Activated gamma-delta T cell (primary cell): ENCODE measurements around the gene TRABD2B.

Experiments
- DNase-seq: peaks from one replicate; lab custom pipeline; 2025; lab: John Stamatoyannopoulos, UW

Gene TRABD2B

GRCh38 chr1:47797575-47797974 is 199.6 kb downstream of the TRABD2B start:
- DNase-seq = no peak

- DNase-seq = no peak
Observed at GRCh38 chr1:47796626-47797025, 200.6 kb downstream of the TRABD2B start.

- DNase-seq = no peak
Observed at GRCh38 chr1:47795102-47795501, 202.1 kb downstream of the TRABD2B start.

- no peak for DNase-seq
Observed at GRCh38 chr1:47794530-47794929, 202.7 kb downstream of the TRABD2B start.

- no peak for DNase-seq
Observed at GRCh38 chr1:47794081-47794480, 203.1 kb downstream of the TRABD2B start.

GRCh38 chr1:47793563-47793962 is 203.6 kb downstream of the TRABD2B start:
- DNase-seq = no peak

GRCh38 chr1:47792779-47793178 is 204.4 kb downstream of the TRABD2B start:
- DNase-seq = no peak

- DNase-seq = no peak
Observed at GRCh38 chr1:47791879-47792608, 205.1 kb downstream of the TRABD2B start.

GRCh38 chr1:47788761-47789160 is 208.4 kb downstream of the TRABD2B start:
- no peak for DNase-seq

- DNase-seq = no peak
Observed at GRCh38 chr1:47787560-47787959, 209.6 kb downstream of the TRABD2B start.

- no peak for DNase-seq
Observed at GRCh38 chr1:47786316-47786715, 210.9 kb downstream of the TRABD2B start.

- no peak for DNase-seq
Observed at GRCh38 chr1:47785561-47786271, 211.5 kb downstream of the TRABD2B start.

GRCh38 chr1:47785118-47785517 is 212.1 kb downstream of the TRABD2B start:
- DNase-seq = no peak

- no peak for DNase-seq
Observed at GRCh38 chr1:47784497-47784822, 212.7 kb downstream of the TRABD2B start.

GRCh38 chr1:47783638-47784496 is 213.3 kb downstream of the TRABD2B start:
- no peak for DNase-seq

- no peak for DNase-seq
Observed at GRCh38 chr1:47782414-47783166, 214.6 kb downstream of the TRABD2B start.

- no peak for DNase-seq
Observed at GRCh38 chr1:47781171-47781959, 215.8 kb downstream of the TRABD2B start.

GRCh38 chr1:47780469-47780995 is 216.7 kb downstream of the TRABD2B start:
- DNase-seq = no peak

GRCh38 chr1:47779613-47780012 is 217.6 kb downstream of the TRABD2B start:
- no peak for DNase-seq

GRCh38 chr1:47778280-47778679 is 218.9 kb downstream of the TRABD2B start:
- no peak for DNase-seq

GRCh38 chr1:47777322-47777721 is 219.9 kb downstream of the TRABD2B start:
- DNase-seq = no peak
